Measurements from ENCODE around the gene MAP6. TPM values are rescaled to one million over a fixed set of nuclear protein-coding genes. Genes with fewer than 3 reads are reported as not detected.

MAP6 gene
- total and polyA plus RNA-seq, 10 of the 15 experiments (the other 5 are each of a cell fraction or from before 2014, with no cell fraction given): 0.06 to 0.19 (median 0.11) TPM; not detected in 5

DNA sequence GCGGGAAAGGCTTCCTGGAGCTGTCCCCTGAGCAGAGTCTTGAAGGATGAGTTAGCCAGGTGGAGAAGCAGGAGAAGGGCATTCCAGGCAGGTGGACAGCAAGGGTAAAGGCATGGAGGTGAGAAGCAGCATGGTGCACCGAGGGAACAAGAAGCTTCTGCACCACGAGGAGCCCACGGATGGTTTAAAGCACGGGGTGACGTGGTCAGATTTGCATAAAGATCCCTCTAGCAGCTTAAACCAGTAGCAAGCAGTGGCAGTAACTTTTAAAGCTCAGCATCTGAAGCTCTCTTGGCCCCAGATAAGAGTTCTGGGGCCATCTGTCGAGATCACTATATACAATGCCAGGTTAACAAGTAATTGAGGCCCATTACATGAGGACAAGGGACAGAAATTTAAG is 69.9 kb downstream of the MAP6 start:
- ATAC-seq: no peak

DNA sequence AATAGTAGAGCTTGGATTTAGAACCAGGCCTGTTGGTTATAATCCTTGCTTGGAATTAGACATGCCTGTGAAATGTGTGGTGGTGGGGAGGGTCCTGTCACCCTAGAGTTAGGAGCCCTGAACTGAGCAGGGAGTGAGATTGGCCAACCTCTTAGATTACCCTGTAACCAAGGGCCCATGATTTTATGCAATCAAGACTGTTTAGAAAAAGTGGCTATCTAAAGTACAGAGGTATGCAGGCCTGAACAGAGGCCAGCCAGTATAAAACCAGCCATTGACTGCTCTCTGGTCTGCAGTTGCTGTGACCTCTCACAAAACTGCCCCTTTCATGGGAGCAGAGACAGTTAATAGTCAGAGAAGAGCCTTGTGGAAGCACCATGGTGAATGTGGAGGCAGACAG is 70.6 kb downstream of the MAP6 start:
- ChIA-PET CTCF (interaction anchor here (0.7 to 2.2 kb wide), 24 partner anchors 9 to 554 kb away, joined by 3 to 8 read pairs (median 4); partner anchors contain the start of gene SERPINH1), SMC1A (ENCODE audit: uncharacterized antibody, unreplicated experiment) (interaction anchor here (1.0 to 1.4 kb wide), 3 partner anchors 18 to 53 kb away, joined by 3 to 4 read pairs (median 3); no protein-coding TSS in a partner anchor)
- in situ Hi-C loops (cut with MboI): no loop called here
- TF ChIP-seq SREBF1 (IDR thresholded peaks at IDR 0.05; ENCODE audit: low read length) (no peak), DPF2 (IDR thresholded peaks at IDR 0.05) (no peak), FOS (IDR thresholded peaks at IDR 0.05; ENCODE audit: borderline replicate concordance, extremely low read depth, insufficient read length) (no peak), HDAC2 (IDR thresholded peaks at IDR 0.05) (no peak), TBL1XR1 (IDR thresholded peaks at IDR 0.05; ENCODE audit: low read depth, low read length) (no peak)
- TF ChIP-seq, protein P1, sequence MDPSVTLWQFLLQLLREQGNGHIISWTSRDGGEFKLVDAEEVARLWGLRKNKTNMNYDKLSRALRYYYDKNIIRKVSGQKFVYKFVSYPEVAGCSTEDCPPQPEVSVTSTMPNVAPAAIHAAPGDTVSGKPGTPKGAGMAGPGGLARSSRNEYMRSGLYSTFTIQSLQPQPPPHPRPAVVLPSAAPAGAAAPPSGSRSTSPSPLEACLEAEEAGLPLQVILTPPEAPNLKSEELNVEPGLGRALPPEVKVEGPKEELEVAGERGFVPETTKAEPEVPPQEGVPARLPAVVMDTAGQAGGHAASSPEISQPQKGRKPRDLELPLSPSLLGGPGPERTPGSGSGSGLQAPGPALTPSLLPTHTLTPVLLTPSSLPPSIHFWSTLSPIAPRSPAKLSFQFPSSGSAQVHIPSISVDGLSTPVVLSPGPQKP (IDR thresholded peaks at IDR 0.05; ENCODE audit: low read depth, low read length): no peak

More for the DNA sequence above, 69.9 kb downstream of the MAP6 start:
- no TSS peak for BruUV-seq (replicated peaks)
- Histone ChIP-seq H3K9ac (ENCODE audit: control insufficient read depth, insufficient read depth, low read length) (no peak overlapping the region), H3K36me3 (ENCODE audit: control insufficient read depth in 2 of 2, insufficient read depth in 2 of 2, low read length in 1 of 2) (no peaks in the 10 kb centered on the region), H2AFZ (ENCODE audit: control insufficient read depth, low read depth, low read length) (no peak overlapping the region), H3K4me1 (ENCODE audit: control insufficient read depth, insufficient read depth, low read length) (peaks cover 8% of the 10 kb centered on the region), H4K20me1 (ENCODE audit: control insufficient read depth, insufficient read depth) (no peaks in the 10 kb centered on the region), H3K9me3 (replicated peaks; ENCODE audit: control insufficient read depth, insufficient read depth, low read length) (no peaks in the 10 kb centered on the region), H3K27me3 (replicated peaks in 1 of 2; ENCODE audit: control insufficient read depth in 2 of 2, insufficient read depth in 2 of 2, low read length in 1 of 2) (no peaks in the 10 kb centered on the region; a peak in 2 of 4 replicates), H3K4me2 (ENCODE audit: control insufficient read depth, insufficient read depth) (no peak overlapping the region), H3K27ac (ENCODE audit: control insufficient read depth, insufficient read depth) (no peak overlapping the region), H3K4me3 (no peak overlapping the region), H3K79me2 (ENCODE audit: control insufficient read depth, insufficient read depth, low read length) (no peaks in the 10 kb centered on the region)
- no peak for DNase-seq (ENCODE audit: low read depth, low spot score)
- SMC1A ChIA-PET (ENCODE audit: uncharacterized antibody, unreplicated experiment): interaction anchor here (0.8 to 1.7 kb wide), 6 partner anchors 8 to 66 kb away, joined by 3 to 7 read pairs (median 4); no protein-coding TSS in a partner anchor
- POLR2A ChIA-PET: no interaction called here
- 14% methylated on average over 7 of the region's 7 CpGs for WGBS (ENCODE audit: insufficient coverage, insufficient replicate concordance, low lambda C conversion rate, missing lambda C conversion rate)
- intact Hi-C loops (cut with micrococcal nuclease; ENCODE audit: unreplicated experiment) (loop anchor here (10.0 kb wide), 1 partner anchor 166 kb away; the partner anchor contains the start of gene DGAT2), in situ Hi-C loops (cut with MboI) (no loop called here)
- no peak for FAIRE-seq
- RAD21 ChIA-PET (ENCODE audit: unreplicated experiment): interaction anchor here (0.6 to 1.0 kb wide), 3 partner anchors 20 to 268 kb away, joined by 3 read pairs; no protein-coding TSS in a partner anchor
- TF ChIP-seq ATF7 (IDR thresholded peaks at IDR 0.05; ENCODE audit: low read depth): no peak
- no peak for TF ChIP-seq SMC3 (IDR thresholded peaks at IDR 0.05; ENCODE audit: borderline replicate concordance, low read length)
- TF ChIP-seq TCF7 (IDR thresholded peaks at IDR 0.05; ENCODE audit: borderline replicate concordance): no peak
- TF ChIP-seq FOXM1 (IDR thresholded peaks at IDR 0.05; ENCODE audit: low read depth, low read length): no peak
- TF ChIP-seq MYB (IDR thresholded peaks at IDR 0.05; ENCODE audit: borderline replicate concordance, low read depth, low read length): no peak
- no peak for TF ChIP-seq NFIC (IDR thresholded peaks at IDR 0.05; ENCODE audit: low read depth, low read length)
- TF ChIP-seq, protein P2, sequence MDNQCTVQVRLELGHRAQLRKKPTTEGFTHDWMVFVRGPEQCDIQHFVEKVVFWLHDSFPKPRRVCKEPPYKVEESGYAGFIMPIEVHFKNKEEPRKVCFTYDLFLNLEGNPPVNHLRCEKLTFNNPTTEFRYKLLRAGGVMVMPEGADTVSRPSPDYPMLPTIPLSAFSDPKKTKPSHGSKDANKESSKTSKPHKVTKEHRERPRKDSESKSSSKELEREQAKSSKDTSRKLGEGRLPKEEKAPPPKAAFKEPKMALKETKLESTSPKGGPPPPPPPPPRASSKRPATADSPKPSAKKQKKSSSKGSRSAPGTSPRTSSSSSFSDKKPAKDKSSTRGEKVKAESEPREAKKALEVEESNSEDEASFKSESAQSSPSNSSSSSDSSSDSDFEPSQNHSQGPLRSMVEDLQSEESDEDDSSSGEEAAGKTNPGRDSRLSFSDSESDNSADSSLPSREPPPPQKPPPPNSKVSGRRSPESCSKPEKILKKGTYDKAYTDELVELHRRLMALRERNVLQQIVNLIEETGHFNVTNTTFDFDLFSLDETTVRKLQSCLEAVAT (IDR thresholded peaks at IDR 0.05): no peak
- CTCF ChIA-PET: interaction anchor here (0.6 to 2.2 kb wide), 12 partner anchors 9 to 696 kb away, joined by 3 to 8 read pairs (median 4); no protein-coding TSS in a partner anchor

More for the DNA sequence above, 70.6 kb downstream of the MAP6 start:
- Histone ChIP-seq H3K27me3 (replicated peaks in 1 of 2; ENCODE audit: control insufficient read depth in 2 of 2, insufficient read depth in 2 of 2, low read length in 1 of 2) (no peaks in the 10 kb centered on the region; a peak in 2 of 4 replicates), H3K9me3 (replicated peaks; ENCODE audit: control insufficient read depth, insufficient read depth, low read length) (no peaks in the 10 kb centered on the region), H4K20me1 (ENCODE audit: control insufficient read depth, insufficient read depth) (no peaks in the 10 kb centered on the region), H3K36me3 (ENCODE audit: control insufficient read depth in 2 of 2, insufficient read depth in 2 of 2, low read length in 1 of 2) (no peaks in the 10 kb centered on the region), H3K27ac (ENCODE audit: control insufficient read depth, insufficient read depth) (no peak overlapping the region), H3K4me1 (ENCODE audit: control insufficient read depth, insufficient read depth, low read length) (peaks cover 8% of the 10 kb centered on the region), H2AFZ (ENCODE audit: control insufficient read depth, low read depth, low read length) (no peak overlapping the region), H3K79me2 (ENCODE audit: control insufficient read depth, insufficient read depth, low read length) (no peaks in the 10 kb centered on the region), H3K9ac (ENCODE audit: control insufficient read depth, insufficient read depth, low read length) (no peak overlapping the region), H3K4me3 (no peak overlapping the region), H3K4me2 (ENCODE audit: control insufficient read depth, insufficient read depth) (no peak overlapping the region)
- ChIA-PET POLR2A (no interaction called here), RAD21 (ENCODE audit: unreplicated experiment) (interaction anchor here (0.8 to 1.3 kb wide), 6 partner anchors 37 to 609 kb away, joined by 3 to 4 read pairs (median 3); no protein-coding TSS in a partner anchor)
- no peak for FAIRE-seq
- intact Hi-C loops (cut with micrococcal nuclease; ENCODE audit: unreplicated experiment): loop anchor here (10.0 kb wide), 1 partner anchor 167 kb away; the partner anchor contains the start of gene DGAT2
- no TSS peak for BruUV-seq (replicated peaks)
- DNase-seq (ENCODE audit: low read depth, low spot score): no peak
- ATAC-seq: no peak

Data from GM12878 (cell line).